ENCODE results near the gene CFAP74. TPM values are rescaled to one million over a fixed set of nuclear protein-coding genes. Genes with fewer than 3 reads are reported as not detected.

CFAP74 gene
- polyA plus RNA-seq, 1 donor (not counting 4 experiments of a cell fraction or from before 2014, with no cell fraction given) = not detected

GRCh38 chr1:1877865-1878436 lies 125.6 kb downstream of the CFAP74 start:
- Histone ChIP-seq H3K79me2 (ENCODE audit: control insufficient read depth, insufficient read depth, low read length) (peaks cover 97% of the 10 kb centered on the region), H3K27me3 (ENCODE audit: control insufficient read depth, extremely low read depth, insufficient read depth, low read length) (no peaks in the 10 kb centered on the region), H3K36me3 (ENCODE audit: control insufficient read depth in 2 of 2, extremely low read depth in 1 of 2, insufficient read depth in 2 of 2, low read length in 2 of 2) (peaks cover 21 to 34% of the 10 kb centered on the region in 2 experiments), H3K4me1 (ENCODE audit: control insufficient read depth, extremely low read depth, insufficient read depth, low read length) (no peaks in the 10 kb centered on the region), H3K4me3 (ENCODE audit: control insufficient read depth in 2 of 3, extremely low read depth in 1 of 3, insufficient read depth in 2 of 3, low read depth in 1 of 3, low read length in 3 of 3) (no peak overlapping the region), H3K9me1 (ENCODE audit: control insufficient read depth, extremely low read depth, insufficient read depth, low read length) (no peaks in the 10 kb centered on the region), H3K4me2 (ENCODE audit: control insufficient read depth, extremely low read depth, insufficient read depth, low read depth, low read length) (no peak overlapping the region), H2AFZ (ENCODE audit: control insufficient read depth, low read length) (no peak overlapping the region), H3K9ac (ENCODE audit: control insufficient read depth, extremely low read depth, insufficient read depth, low read length) (no peak overlapping the region), H3K27ac (ENCODE audit: control insufficient read depth, insufficient read depth, low read length) (no peak overlapping the region), H3K9me3 (ENCODE audit: control insufficient read depth, low read depth, low read length) (no peaks in the 10 kb centered on the region), H4K20me1 (ENCODE audit: control insufficient read depth, extremely low read depth, insufficient read depth, low read length) (peaks cover 80% of the 10 kb centered on the region)
- DNase-seq (ENCODE audit: low read depth, low spot score) = no peak
- FAIRE-seq = no peak
- dilution Hi-C loops (cut with MboI; ENCODE audit: extremely low pct_ligation_motif_present, low sequenced_read_pairs) = no loop called here
- TF ChIP-seq, protein P1, sequence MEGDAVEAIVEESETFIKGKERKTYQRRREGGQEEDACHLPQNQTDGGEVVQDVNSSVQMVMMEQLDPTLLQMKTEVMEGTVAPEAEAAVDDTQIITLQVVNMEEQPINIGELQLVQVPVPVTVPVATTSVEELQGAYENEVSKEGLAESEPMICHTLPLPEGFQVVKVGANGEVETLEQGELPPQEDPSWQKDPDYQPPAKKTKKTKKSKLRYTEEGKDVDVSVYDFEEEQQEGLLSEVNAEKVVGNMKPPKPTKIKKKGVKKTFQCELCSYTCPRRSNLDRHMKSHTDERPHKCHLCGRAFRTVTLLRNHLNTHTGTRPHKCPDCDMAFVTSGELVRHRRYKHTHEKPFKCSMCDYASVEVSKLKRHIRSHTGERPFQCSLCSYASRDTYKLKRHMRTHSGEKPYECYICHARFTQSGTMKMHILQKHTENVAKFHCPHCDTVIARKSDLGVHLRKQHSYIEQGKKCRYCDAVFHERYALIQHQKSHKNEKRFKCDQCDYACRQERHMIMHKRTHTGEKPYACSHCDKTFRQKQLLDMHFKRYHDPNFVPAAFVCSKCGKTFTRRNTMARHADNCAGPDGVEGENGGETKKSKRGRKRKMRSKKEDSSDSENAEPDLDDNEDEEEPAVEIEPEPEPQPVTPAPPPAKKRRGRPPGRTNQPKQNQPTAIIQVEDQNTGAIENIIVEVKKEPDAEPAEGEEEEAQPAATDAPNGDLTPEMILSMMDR (optimal IDR thresholded peaks at IDR 0.05 in 1 of 3, IDR thresholded peaks at IDR 0.05 in 1 of 3, conservative IDR thresholded peaks at IDR 0.05 in 1 of 3; ENCODE audit: extremely low read depth in 1 of 3, insufficient read depth in 2 of 3, low read length in 3 of 3) = no peak

GRCh38 chr1:1876335-1876930 lies 127.2 kb downstream of the CFAP74 start:
- Histone ChIP-seq H3K4me1 (ENCODE audit: control insufficient read depth, extremely low read depth, insufficient read depth, low read length) (no peaks in the 10 kb centered on the region), H2AFZ (ENCODE audit: control insufficient read depth, low read length) (no peak overlapping the region)

More at GRCh38 chr1:1876335-1876930, 127.2 kb downstream of the CFAP74 start:
- no peak overlapping the region for H3K9ac ChIP-seq (ENCODE audit: control insufficient read depth, extremely low read depth, insufficient read depth, low read length)
- H3K36me3 ChIP-seq (ENCODE audit: control insufficient read depth in 2 of 2, extremely low read depth in 1 of 2, insufficient read depth in 2 of 2, low read length in 2 of 2) = peaks cover 26 to 40% of the 10 kb centered on the region in 2 experiments
- H3K27ac ChIP-seq (ENCODE audit: control insufficient read depth, insufficient read depth, low read length) = no peak overlapping the region
- peaks cover 3% of the 10 kb centered on the region for H3K9me1 ChIP-seq (ENCODE audit: control insufficient read depth, extremely low read depth, insufficient read depth, low read length)
- no peak overlapping the region for H3K4me2 ChIP-seq (ENCODE audit: control insufficient read depth, extremely low read depth, insufficient read depth, low read depth, low read length)
- FAIRE-seq (no peak), DNase-seq (ENCODE audit: low read depth, low spot score) (no peak)
- TF ChIP-seq EZH2 (IDR thresholded peaks at IDR 0.05; ENCODE audit: low read length) = no peak
- TF ChIP-seq, protein P1 (optimal IDR thresholded peaks at IDR 0.05 in 1 of 3, IDR thresholded peaks at IDR 0.05 in 1 of 3, conservative IDR thresholded peaks at IDR 0.05 in 1 of 3; ENCODE audit: extremely low read depth in 1 of 3, insufficient read depth in 2 of 3, low read length in 3 of 3) = no peak
- H3K79me2 ChIP-seq (ENCODE audit: control insufficient read depth, insufficient read depth, low read length) = peaks cover 99% of the 10 kb centered on the region
- peaks cover 85% of the 10 kb centered on the region for H4K20me1 ChIP-seq (ENCODE audit: control insufficient read depth, extremely low read depth, insufficient read depth, low read length)
- no peaks in the 10 kb centered on the region for H3K27me3 ChIP-seq (ENCODE audit: control insufficient read depth, extremely low read depth, insufficient read depth, low read length)
- H3K4me3 ChIP-seq (ENCODE audit: control insufficient read depth in 2 of 3, extremely low read depth in 1 of 3, insufficient read depth in 2 of 3, low read depth in 1 of 3, low read length in 3 of 3) = no peak overlapping the region
- H3K9me3 ChIP-seq (ENCODE audit: control insufficient read depth, low read depth, low read length) = no peaks in the 10 kb centered on the region
- dilution Hi-C loops (cut with MboI; ENCODE audit: extremely low pct_ligation_motif_present, low sequenced_read_pairs) = no loop called here
